IMR-90 (cell line): ENCODE measurements around the gene INIP. TPM values are rescaled to one million over a fixed set of nuclear protein-coding genes. Genes with fewer than 3 reads are reported as not detected.
A peak's percentile ranks its signal among the peaks of the same experiment; 100 is the strongest.

Experiments used
- ATAC-seq: fragments of 200-7000 bp; cut with Tn5 transposase; 2 replicates; pipeline ENCODE4 v1.9.1; 2020; ENCODE audit warnings: low read depth, mild to moderate bottlenecking, moderate library complexity
- BruUV-seq: library from RNA; stranded (reverse); fragments of 400-500 nt; replicated peaks from 2 replicates; lab custom pipeline; 2021; lab: Mats Ljungman, UMichigan
- CTCF ChIA-PET: fragments of 300-600 bp; formaldehyde crosslinking; extraction: SDS; loops from one replicate; lab custom pipeline; 2021; ENCODE audit warnings: antibody characterized with exemption; lab: Yijun Ruan, JAX
- POLR2A ChIA-PET: fragments of 300-600 bp; sonication (Branson Sonifier 250); formaldehyde crosslinking; loops from one replicate; lab custom pipeline; 2022; ENCODE audit warnings: antibody characterized with exemption; ENCODE audit not compliant: unreplicated experiment; lab: Charles Lee
- DNase-seq: peaks from one replicate; pipeline ENCODE4 v3.0.0; 2013
- H2AFZ ChIP-seq: replicated peaks from 2 replicates; pipeline ENCODE3; 2013; ENCODE audit warnings: low read length, mild to moderate bottlenecking; ENCODE audit not compliant: poor library complexity
- H2AK5ac ChIP-seq: 2 replicates; pipeline ENCODE4 v1.6.1; 2013; ENCODE audit warnings: low read depth, low read length, inconsistent platforms
- H2AK9ac ChIP-seq: replicated peaks from 2 replicates; pipeline ENCODE3; 2013; ENCODE audit warnings: mild to moderate bottlenecking, low read depth, low read length, moderate library complexity; ENCODE audit not compliant: poor library complexity
- H2BK120ac ChIP-seq: 2 replicates; pipeline ENCODE4 v1.6.1; 2013; ENCODE audit warnings: low read depth, low read length, inconsistent platforms
- H2BK15ac ChIP-seq: 3 replicates; pipeline ENCODE4 v1.6.1; 2013; ENCODE audit warnings: low read depth, low read length, inconsistent platforms
- H2BK20ac ChIP-seq: 2 replicates; pipeline ENCODE4 v1.6.1; 2013; ENCODE audit warnings: low read depth, mild to moderate bottlenecking, inconsistent platforms, low read length, moderate library complexity
- H2BK5ac ChIP-seq: 2 replicates; pipeline ENCODE4 v1.6.1; 2013; ENCODE audit warnings: mild to moderate bottlenecking, low read depth, low read length, inconsistent platforms; ENCODE audit not compliant: poor library complexity, severe bottlenecking
- H3K14ac ChIP-seq: replicated peaks from 2 replicates; pipeline ENCODE4 v1.6.1; 2013; ENCODE audit warnings: low read depth, low read length, inconsistent platforms
- H3K18ac ChIP-seq: 2 replicates; pipeline ENCODE4 v1.6.1; 2013; ENCODE audit warnings: low read depth, low read length, control low read depth
- H3K23ac ChIP-seq: 2 replicates; pipeline ENCODE4 v1.6.1; 2013; ENCODE audit warnings: low read depth, low read length, inconsistent platforms
- H3K27ac ChIP-seq: 2 replicates; pipeline ENCODE4 v1.5.1; 2013; ENCODE audit warnings: mild to moderate bottlenecking, control low read depth, low read length; ENCODE audit not compliant: insufficient read depth
- H3K27me3 ChIP-seq: 2 replicates; pipeline ENCODE4 v1.6.1; 2013; ENCODE audit warnings: low read length; ENCODE audit not compliant: control insufficient read depth, insufficient read depth
- H3K36me3 ChIP-seq: 2 replicates; pipeline ENCODE4 v1.6.1; 2013; ENCODE audit warnings: low read length, mixed read lengths; ENCODE audit not compliant: control insufficient read depth, insufficient read depth
- H3K4ac ChIP-seq: 2 replicates; pipeline ENCODE4 v1.6.1; 2013; ENCODE audit warnings: low read depth, low read length, inconsistent platforms
- H3K4me1 ChIP-seq: 2 replicates; pipeline ENCODE4 v1.6.1; 2013; ENCODE audit warnings: low read length, mixed read lengths; ENCODE audit not compliant: control insufficient read depth, insufficient read depth
- H3K4me2 ChIP-seq: 2 replicates; pipeline ENCODE4 v1.6.1; 2013; ENCODE audit warnings: low read depth, mild to moderate bottlenecking, control low read depth, low read length, moderate library complexity
- H3K4me3 ChIP-seq: 2 replicates; pipeline ENCODE4 v1.5.1; 2013; ENCODE audit warnings: low read depth, mild to moderate bottlenecking, control low read depth, low read length, moderate library complexity; ENCODE audit not compliant: insufficient read depth
- H3K56ac ChIP-seq: 2 replicates; pipeline ENCODE4 v1.6.1; 2013; ENCODE audit warnings: low read length, inconsistent platforms; ENCODE audit not compliant: insufficient read depth; ENCODE audit errors: extremely low read depth
- H3K79me1 ChIP-seq, 2 experiments: 2 replicates each; pipeline ENCODE4 v1.6.1; 2013; ENCODE audit warnings: low read length in 2 of 2, inconsistent platforms in 1 of 2, low read depth in 1 of 2
- H3K9ac ChIP-seq: 2 replicates; pipeline ENCODE4 v1.6.1; 2013; ENCODE audit warnings: low read depth, low read length, control low read depth
- H3K9me1 ChIP-seq: 2 replicates; pipeline ENCODE4 v1.6.1; 2013; ENCODE audit warnings: low read length, inconsistent platforms; ENCODE audit not compliant: insufficient read depth
- H3K9me3 ChIP-seq: 2 replicates; pipeline ENCODE4 v1.6.1; 2013; ENCODE audit warnings: low read length; ENCODE audit not compliant: control insufficient read depth, insufficient read depth
- H4K20me1 ChIP-seq: 2 replicates; pipeline ENCODE4 v1.6.1; 2013; ENCODE audit warnings: low read length, inconsistent platforms; ENCODE audit not compliant: insufficient read depth
- H4K5ac ChIP-seq: 2 replicates; pipeline ENCODE4 v1.6.1; 2013; ENCODE audit warnings: mild to moderate bottlenecking, low read depth, low read length, control low read depth
- H4K8ac ChIP-seq, 2 experiments: 2 replicates each; pipeline ENCODE4 v1.6.1; 2013; ENCODE audit warnings: low read depth in 2 of 2, low read length in 2 of 2, control low read depth in 1 of 2, inconsistent platforms in 1 of 2
- H4K91ac ChIP-seq: 2 replicates; pipeline ENCODE4 v1.6.1; 2013; ENCODE audit warnings: low read depth, low read length, inconsistent platforms; ENCODE audit not compliant: insufficient read depth
- CEBPB ChIP-seq: IDR thresholded peaks from 2 replicates; pipeline ENCODE4 v1.6.1; 2012; ENCODE audit warnings: low read depth, low read length, improper control_type of control experiment
- CTCF ChIP-seq: conservative IDR thresholded peaks from 2 replicates; pipeline ENCODE4 v1.5.1; 2012; ENCODE audit warnings: mild to moderate bottlenecking, low read depth, low read length, improper control_type of control experiment
- MAFK ChIP-seq: IDR thresholded peaks from 2 replicates; pipeline ENCODE4 v1.6.1; 2012; ENCODE audit warnings: low read depth, low read length, improper control_type of control experiment
- MXI1 ChIP-seq: IDR thresholded peaks from 2 replicates; pipeline ENCODE4 v1.6.1; 2012; ENCODE audit warnings: low read depth, mild to moderate bottlenecking, low read length, moderate library complexity, borderline replicate concordance
- POLR2A ChIP-seq: IDR thresholded peaks from 2 replicates; pipeline ENCODE4 v1.6.1; 2012; ENCODE audit warnings: mild to moderate bottlenecking, low read depth, low read length
- RAD21 ChIP-seq: IDR thresholded peaks from 2 replicates; pipeline ENCODE4 v1.6.1; 2012; ENCODE audit warnings: low read length, improper control_type of control experiment
- SMC3 ChIP-seq: fragments of 150-350 bp; IDR thresholded peaks from 2 replicates; pipeline ENCODE4 v1.6.1; 2016; ENCODE audit warnings: low read depth, mild to moderate bottlenecking, antibody characterized with exemption, low read length, moderate library complexity
- WGBS, 2 experiments: methylation state at CpG; one replicate each; pipeline versions ENCODE4 v1.1.5 to v1.1.7; 2013; ENCODE audit warnings: missing lambda C conversion rate in 2 of 2; ENCODE audit not compliant: insufficient read length in 1 of 2; ENCODE audit errors: extremely low coverage in 2 of 2; 5-methylcytosine and 5-hydroxymethylcytosine counted together
- dilution Hi-C: fragments of 300-500 bp; cut with HindIII; formaldehyde crosslinking; loops from one replicate; pipeline ENCODE4 v1.14.3; 2018; ENCODE audit warnings: low sequenced_read_pairs; ENCODE audit not compliant: unreplicated experiment
- in situ Hi-C: fragments of 300-500 bp; cut with MboI; formaldehyde crosslinking; loops from 3 replicates; pipeline ENCODE4 v1.14.3; 2019; ENCODE audit warnings: low sequenced_read_pairs, inconsistent platforms, mixed read lengths
- intact Hi-C: fragments of 100-400 bp; cut with micrococcal nuclease; formaldehyde crosslinking; loops from 2 replicates; pipeline ENCODE4 v1.10.0; 2022
- polyA plus RNA-seq, 3 experiments: library from polyadenylated mRNA; depleted of rRNA; stranded (reverse); fragments of >200 nt; gene quantifications; 2 replicates each; pipeline ENCODE4 v1.2.3, GENCODE V29; 2012; ENCODE audit warnings: low replicate concordance in 1 of 3
- total RNA-seq: library from RNA; depleted of rRNA; stranded (reverse); fragments of >200 nt; gene quantifications from 2 replicates; pipeline ENCODE4 v1.2.3, GENCODE V29; 2012

INIP gene
- total and polyA plus RNA-seq, 2 of the 4 experiments (the other 2 are of a cell fraction): 11.1 to 15.4 TPM

- Histone ChIP-seq H4K91ac (no peak overlapping the region), H3K4me1 (no peaks in the 10 kb centered on the region), H3K4me2 (no peak overlapping the region), H4K8ac (no peak overlapping the region), H2AFZ (no peak overlapping the region), H3K27me3 (no peaks in the 10 kb centered on the region), H3K23ac (no peak overlapping the region), H3K9ac (no peak overlapping the region), H3K14ac (no peak overlapping the region), H4K20me1 (no peaks in the 10 kb centered on the region), H2BK120ac (no peak overlapping the region), H3K4ac (no peak overlapping the region), H2AK9ac (no peak overlapping the region), H3K36me3 (peaks cover 1% of the 10 kb centered on the region; the same call in 1 of the 2 replicates), H3K56ac (no peak overlapping the region), H2BK20ac (no peak overlapping the region), H2AK5ac (no peak overlapping the region), H3K9me3 (no peaks in the 10 kb centered on the region), H3K4me3 (no peak overlapping the region), H2BK5ac (no peak overlapping the region), H3K27ac (no peak overlapping the region), H2BK15ac (no peak overlapping the region), H3K9me1 (0 out of 2 replicates have a peak, but pooled peaks cover under 1% of the 10 kb centered on the region), H4K5ac (no peak overlapping the region), H3K79me1 (peaks cover 17 to 20% of the 10 kb centered on the region in 2 experiments), H3K18ac (no peak overlapping the region)
- POLR2A ChIA-PET: no interaction called here
- dilution Hi-C loops (no loop called here), intact Hi-C loops (loop anchor here (2.0 to 10.0 kb wide), 5 partner anchors 194 to 619 kb away; partner anchors contain the start of genes HSDL2 and KIAA1958), in situ Hi-C loops (loop anchor here (25.0 kb wide), 2 partner anchors 624 to 949 kb away; no protein-coding TSS in a partner anchor)
- CTCF ChIA-PET: interaction anchor here (0.6 kb wide), 1 partner anchor 80 kb away, joined by 4 read pairs; no protein-coding TSS in a partner anchor
- DNase-seq (peak; percentile 64), ATAC-seq (peak; percentile 82)
- WGBS, 2 experiments: no CpG with 5 or more reads among the region's 7 CpGs
- TF ChIP-seq CEBPB (no peak), MAFK (no peak), MXI1 (no peak), RAD21 (peak; percentile 78), POLR2A (no peak), SMC3 (peak; percentile 78), CTCF (peak; percentile 77)
- no TSS peak for BruUV-seq
These were observed 6.7 kb downstream of the INIP start for GRCh38 chr9:112711050-112711689.
